ENCODE results near the gene NRXN3. TPM values are rescaled to one million over a fixed set of nuclear protein-coding genes. Genes with fewer than 3 reads are reported as not detected.

NRXN3 gene
- total and polyA plus RNA-seq, 2 experiments from 2014 or later: 1.0 to 1.8 TPM

DNA sequence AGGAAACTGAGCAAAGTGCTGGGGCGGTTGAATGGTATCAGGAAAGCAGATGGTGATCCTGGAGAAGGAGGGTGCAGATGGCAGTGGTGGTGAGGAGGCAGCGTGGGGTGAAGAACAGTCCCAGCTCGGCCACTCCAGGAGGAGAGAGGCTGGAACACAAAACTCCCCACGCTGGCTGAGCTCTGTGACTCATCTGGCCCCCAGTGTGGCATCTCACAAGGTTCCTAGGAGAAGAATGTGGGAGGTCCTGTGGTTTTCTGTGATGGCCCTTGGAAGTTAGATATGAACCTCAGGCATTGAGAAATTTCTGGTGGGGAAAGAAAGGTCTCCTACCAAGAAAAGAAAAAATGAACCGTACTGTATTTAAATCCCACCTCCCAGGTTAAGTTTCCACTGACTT, 8.0 kb upstream of the NRXN3 start:
- H3F3A ChIP-seq (replicated peaks; ENCODE audit: low read depth): no peaks in the 10 kb centered on the region
- Mint-ChIP-seq H3K27ac (no peak overlapping the region), H3K9me3 (no peaks in the 10 kb centered on the region), H3K4me3 (no peak overlapping the region), H3K36me3 (ENCODE audit: low read depth) (no peaks in the 10 kb centered on the region), H3K4me1 (peaks cover 25% of the 10 kb centered on the region; the same call in 2 of the 3 replicates), H3K27me3 (ENCODE audit: insufficient read depth, low read depth, poor library complexity) (peaks cover 5% of the 10 kb centered on the region)
- ATAC-seq (no peak), DNase-seq (ENCODE audit: low spot score) (no peak)
- H3K9me2 ChIP-seq (ENCODE audit: insufficient read depth): no peaks in the 10 kb centered on the region
- peaks cover 7% of the 10 kb centered on the region for H3K4me1 ChIP-seq (ENCODE audit: insufficient read depth)
- H3K79me2 ChIP-seq (replicated peaks; ENCODE audit: insufficient read depth): no peaks in the 10 kb centered on the region
- H3K36me3 ChIP-seq (ENCODE audit: insufficient read depth): no peaks in the 10 kb centered on the region
- TF ChIP-seq NANOG (IDR thresholded peaks at IDR 0.05; ENCODE audit: borderline replicate concordance) (no peak), ZNF331 (CRISPR knock-in tag; IDR thresholded peaks at IDR 0.05; ENCODE audit: low read depth) (no peak), JUNB (IDR thresholded peaks at IDR 0.05; ENCODE audit: unreplicated experiment) (no peak), POLR2AphosphoS5 (IDR thresholded peaks at IDR 0.05; ENCODE audit: low read depth) (no peak), CREB1 (CRISPR knock-in tag; IDR thresholded peaks at IDR 0.05; ENCODE audit: low read depth) (no peak), EZH2phosphoT487 (IDR thresholded peaks at IDR 0.05; ENCODE audit: unreplicated experiment) (no peak), STAT1 (IDR thresholded peaks at IDR 0.05; ENCODE audit: unreplicated experiment) (no peak)
- TF ChIP-seq, protein P1, sequence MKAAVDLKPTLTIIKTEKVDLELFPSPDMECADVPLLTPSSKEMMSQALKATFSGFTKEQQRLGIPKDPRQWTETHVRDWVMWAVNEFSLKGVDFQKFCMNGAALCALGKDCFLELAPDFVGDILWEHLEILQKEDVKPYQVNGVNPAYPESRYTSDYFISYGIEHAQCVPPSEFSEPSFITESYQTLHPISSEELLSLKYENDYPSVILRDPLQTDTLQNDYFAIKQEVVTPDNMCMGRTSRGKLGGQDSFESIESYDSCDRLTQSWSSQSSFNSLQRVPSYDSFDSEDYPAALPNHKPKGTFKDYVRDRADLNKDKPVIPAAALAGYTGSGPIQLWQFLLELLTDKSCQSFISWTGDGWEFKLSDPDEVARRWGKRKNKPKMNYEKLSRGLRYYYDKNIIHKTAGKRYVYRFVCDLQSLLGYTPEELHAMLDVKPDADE (IDR thresholded peaks at IDR 0.05): no peak
- TF ChIP-seq, protein P2, sequence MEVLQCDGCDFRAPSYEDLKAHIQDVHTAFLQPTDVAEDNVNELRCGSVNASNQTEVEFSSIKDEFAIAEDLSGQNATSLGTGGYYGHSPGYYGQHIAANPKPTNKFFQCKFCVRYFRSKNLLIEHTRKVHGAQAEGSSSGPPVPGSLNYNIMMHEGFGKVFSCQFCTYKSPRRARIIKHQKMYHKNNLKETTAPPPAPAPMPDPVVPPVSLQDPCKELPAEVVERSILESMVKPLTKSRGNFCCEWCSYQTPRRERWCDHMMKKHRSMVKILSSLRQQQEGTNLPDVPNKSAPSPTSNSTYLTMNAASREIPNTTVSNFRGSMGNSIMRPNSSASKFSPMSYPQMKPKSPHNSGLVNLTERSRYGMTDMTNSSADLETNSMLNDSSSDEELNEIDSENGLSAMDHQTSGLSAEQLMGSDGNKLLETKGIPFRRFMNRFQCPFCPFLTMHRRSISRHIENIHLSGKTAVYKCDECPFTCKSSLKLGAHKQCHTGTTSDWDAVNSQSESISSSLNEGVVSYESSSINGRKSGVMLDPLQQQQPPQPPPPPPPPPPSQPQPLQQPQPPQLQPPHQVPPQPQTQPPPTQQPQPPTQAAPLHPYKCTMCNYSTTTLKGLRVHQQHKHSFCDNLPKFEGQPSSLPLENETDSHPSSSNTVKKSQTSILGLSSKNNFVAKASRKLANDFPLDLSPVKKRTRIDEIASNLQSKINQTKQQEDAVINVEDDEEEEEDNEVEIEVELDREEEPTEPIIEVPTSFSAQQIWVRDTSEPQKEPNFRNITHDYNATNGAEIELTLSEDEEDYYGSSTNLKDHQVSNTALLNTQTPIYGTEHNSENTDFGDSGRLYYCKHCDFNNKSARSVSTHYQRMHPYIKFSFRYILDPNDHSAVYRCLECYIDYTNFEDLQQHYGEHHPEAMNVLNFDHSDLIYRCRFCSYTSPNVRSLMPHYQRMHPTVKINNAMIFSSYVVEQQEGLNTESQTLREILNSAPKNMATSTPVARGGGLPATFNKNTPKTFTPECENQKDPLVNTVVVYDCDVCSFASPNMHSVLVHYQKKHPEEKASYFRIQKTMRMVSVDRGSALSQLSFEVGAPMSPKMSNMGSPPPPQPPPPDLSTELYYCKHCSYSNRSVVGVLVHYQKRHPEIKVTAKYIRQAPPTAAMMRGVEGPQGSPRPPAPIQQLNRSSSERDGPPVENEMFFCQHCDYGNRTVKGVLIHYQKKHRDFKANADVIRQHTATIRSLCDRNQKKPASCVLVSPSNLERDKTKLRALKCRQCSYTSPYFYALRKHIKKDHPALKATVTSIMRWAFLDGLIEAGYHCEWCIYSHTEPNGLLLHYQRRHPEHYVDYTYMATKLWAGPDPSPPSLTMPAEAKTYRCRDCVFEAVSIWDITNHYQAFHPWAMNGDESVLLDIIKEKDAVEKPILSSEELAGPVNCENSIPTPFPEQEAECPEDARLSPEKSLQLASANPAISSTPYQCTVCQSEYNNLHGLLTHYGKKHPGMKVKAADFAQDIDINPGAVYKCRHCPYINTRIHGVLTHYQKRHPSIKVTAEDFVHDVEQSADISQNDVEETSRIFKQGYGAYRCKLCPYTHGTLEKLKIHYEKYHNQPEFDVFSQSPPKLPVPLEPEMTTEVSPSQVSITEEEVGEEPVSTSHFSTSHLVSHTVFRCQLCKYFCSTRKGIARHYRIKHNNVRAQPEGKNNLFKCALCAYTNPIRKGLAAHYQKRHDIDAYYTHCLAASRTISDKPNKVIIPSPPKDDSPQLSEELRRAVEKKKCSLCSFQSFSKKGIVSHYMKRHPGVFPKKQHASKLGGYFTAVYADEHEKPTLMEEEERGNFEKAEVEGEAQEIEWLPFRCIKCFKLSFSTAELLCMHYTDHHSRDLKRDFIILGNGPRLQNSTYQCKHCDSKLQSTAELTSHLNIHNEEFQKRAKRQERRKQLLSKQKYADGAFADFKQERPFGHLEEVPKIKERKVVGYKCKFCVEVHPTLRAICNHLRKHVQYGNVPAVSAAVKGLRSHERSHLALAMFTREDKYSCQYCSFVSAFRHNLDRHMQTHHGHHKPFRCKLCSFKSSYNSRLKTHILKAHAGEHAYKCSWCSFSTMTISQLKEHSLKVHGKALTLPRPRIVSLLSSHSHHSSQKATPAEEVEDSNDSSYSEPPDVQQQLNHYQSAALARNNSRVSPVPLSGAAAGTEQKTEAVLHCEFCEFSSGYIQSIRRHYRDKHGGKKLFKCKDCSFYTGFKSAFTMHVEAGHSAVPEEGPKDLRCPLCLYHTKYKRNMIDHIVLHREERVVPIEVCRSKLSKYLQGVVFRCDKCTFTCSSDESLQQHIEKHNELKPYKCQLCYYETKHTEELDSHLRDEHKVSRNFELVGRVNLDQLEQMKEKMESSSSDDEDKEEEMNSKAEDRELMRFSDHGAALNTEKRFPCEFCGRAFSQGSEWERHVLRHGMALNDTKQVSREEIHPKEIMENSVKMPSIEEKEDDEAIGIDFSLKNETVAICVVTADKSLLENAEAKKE (CRISPR knock-in tag; IDR thresholded peaks at IDR 0.05): no peak
- no peaks in the 10 kb centered on the region for H4K20me1 ChIP-seq (replicated peaks; ENCODE audit: insufficient read depth)
- no peak overlapping the region for H3K4me2 ChIP-seq
- H3K27ac ChIP-seq (ENCODE audit: low read depth): no peak overlapping the region
- no peak overlapping the region for H3K4me3 ChIP-seq
- H3K27me3 ChIP-seq (ENCODE audit: insufficient read depth): no peaks in the 10 kb centered on the region
- no peak overlapping the region for H2AFZ ChIP-seq

All from GM23338 (cell line).